ENCODE data around the gene WSB1.

The WSB1 gene

GRCh38 chr17:27362503-27362902, 68.6 kb downstream of the WSB1 start:
- Histone ChIP-seq H3K9me3 (ENCODE audit: control insufficient read depth, insufficient read depth, low read length) (no peaks in the 10 kb centered on the region), H3K27ac (ENCODE audit: low read depth, low read length) (no peak overlapping the region), H3F3A (ENCODE audit: control insufficient read depth, insufficient read depth) (no peaks in the 10 kb centered on the region), H3K4me3 (ENCODE audit: low read length) (no peak overlapping the region), H3K4me1 (ENCODE audit: control insufficient read depth, low read length) (no peaks in the 10 kb centered on the region), H3K4me2 (ENCODE audit: low read length) (no peak overlapping the region), H4K20me1 (ENCODE audit: control insufficient read depth, insufficient read depth, low read depth, low read length) (no peaks in the 10 kb centered on the region), H3K79me2 (ENCODE audit: control insufficient read depth, low read length) (no peaks in the 10 kb centered on the region), H3K9me2 (replicated peaks; ENCODE audit: control insufficient read depth, low read length) (no peaks in the 10 kb centered on the region), H3K36me3 (ENCODE audit: control insufficient read depth, low read length) (no peaks in the 10 kb centered on the region), H3K27me3 (ENCODE audit: control insufficient read depth, low read length) (0 out of 2 replicates have a peak, but pooled peaks cover 5% of the 10 kb centered on the region)
- TF ChIP-seq EZH2phosphoT487 (IDR thresholded peaks at IDR 0.05; ENCODE audit: borderline replicate concordance, low read length), result no peak
- TF ChIP-seq, protein P1, sequence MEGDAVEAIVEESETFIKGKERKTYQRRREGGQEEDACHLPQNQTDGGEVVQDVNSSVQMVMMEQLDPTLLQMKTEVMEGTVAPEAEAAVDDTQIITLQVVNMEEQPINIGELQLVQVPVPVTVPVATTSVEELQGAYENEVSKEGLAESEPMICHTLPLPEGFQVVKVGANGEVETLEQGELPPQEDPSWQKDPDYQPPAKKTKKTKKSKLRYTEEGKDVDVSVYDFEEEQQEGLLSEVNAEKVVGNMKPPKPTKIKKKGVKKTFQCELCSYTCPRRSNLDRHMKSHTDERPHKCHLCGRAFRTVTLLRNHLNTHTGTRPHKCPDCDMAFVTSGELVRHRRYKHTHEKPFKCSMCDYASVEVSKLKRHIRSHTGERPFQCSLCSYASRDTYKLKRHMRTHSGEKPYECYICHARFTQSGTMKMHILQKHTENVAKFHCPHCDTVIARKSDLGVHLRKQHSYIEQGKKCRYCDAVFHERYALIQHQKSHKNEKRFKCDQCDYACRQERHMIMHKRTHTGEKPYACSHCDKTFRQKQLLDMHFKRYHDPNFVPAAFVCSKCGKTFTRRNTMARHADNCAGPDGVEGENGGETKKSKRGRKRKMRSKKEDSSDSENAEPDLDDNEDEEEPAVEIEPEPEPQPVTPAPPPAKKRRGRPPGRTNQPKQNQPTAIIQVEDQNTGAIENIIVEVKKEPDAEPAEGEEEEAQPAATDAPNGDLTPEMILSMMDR (IDR thresholded peaks at IDR 0.05; ENCODE audit: low read depth, low read length, poor library complexity, severe bottlenecking), result no peak

DNA sequence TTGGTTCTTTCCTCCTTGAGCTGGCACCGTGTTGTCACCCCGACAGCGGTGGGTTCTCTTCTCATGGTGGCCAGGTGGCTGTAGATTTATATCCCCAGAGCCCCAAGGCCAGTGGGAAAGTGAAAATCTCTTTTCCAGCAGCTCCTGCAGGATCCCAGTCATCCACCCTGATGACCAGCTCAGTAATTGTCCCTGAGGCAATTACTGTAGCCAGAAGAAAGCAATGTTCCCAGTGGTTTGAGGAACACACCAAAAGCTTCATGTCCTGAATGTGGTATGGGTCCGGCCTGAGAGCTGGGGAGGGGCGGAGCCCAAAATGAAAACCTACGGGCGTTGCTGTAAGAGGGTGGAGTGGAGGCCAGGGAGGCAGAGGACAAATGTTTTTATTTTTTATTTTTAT, 69.0 kb downstream of the WSB1 start:
- Histone ChIP-seq H4K20me1 (ENCODE audit: control insufficient read depth, insufficient read depth, low read depth, low read length) (no peaks in the 10 kb centered on the region), H3K9me2 (replicated peaks; ENCODE audit: control insufficient read depth, low read length) (no peaks in the 10 kb centered on the region), H3K27me3 (ENCODE audit: control insufficient read depth, low read length) (0 out of 2 replicates have a peak, but pooled peaks cover 5% of the 10 kb centered on the region), H3K36me3 (ENCODE audit: control insufficient read depth, low read length) (no peaks in the 10 kb centered on the region), H3K4me3 (ENCODE audit: low read length) (no peak overlapping the region), H3K27ac (ENCODE audit: low read depth, low read length) (no peak overlapping the region), H3F3A (ENCODE audit: control insufficient read depth, insufficient read depth) (no peaks in the 10 kb centered on the region), H3K79me2 (ENCODE audit: control insufficient read depth, low read length) (no peaks in the 10 kb centered on the region), H3K4me1 (ENCODE audit: control insufficient read depth, low read length) (no peaks in the 10 kb centered on the region), H3K9me3 (ENCODE audit: control insufficient read depth, insufficient read depth, low read length) (no peaks in the 10 kb centered on the region), H3K4me2 (ENCODE audit: low read length) (no peak overlapping the region)
- TF ChIP-seq EZH2phosphoT487 (IDR thresholded peaks at IDR 0.05; ENCODE audit: borderline replicate concordance, low read length), result no peak
- TF ChIP-seq, protein P1 (IDR thresholded peaks at IDR 0.05; ENCODE audit: low read depth, low read length, poor library complexity, severe bottlenecking), result no peak

DNA sequence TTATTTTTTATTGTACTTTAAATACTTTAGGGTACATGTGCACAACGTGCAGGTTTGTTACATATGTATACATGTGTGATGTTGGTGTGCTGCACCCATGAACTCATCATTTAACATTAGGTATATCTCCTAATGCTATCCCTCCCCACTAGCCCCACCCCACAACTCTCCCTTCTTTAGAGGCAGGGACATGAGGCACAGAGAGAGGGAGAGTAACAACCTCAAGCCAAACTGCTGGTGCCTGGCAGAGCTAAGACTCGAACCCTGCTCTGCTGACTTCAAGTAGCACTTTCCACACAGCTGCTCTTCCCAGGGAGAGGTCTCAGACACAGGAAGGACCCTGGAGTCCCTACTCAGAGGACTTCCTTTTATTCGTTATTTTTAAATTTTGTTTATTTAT, 69.4 kb downstream of the WSB1 start:
- Histone ChIP-seq H3K4me1 (ENCODE audit: control insufficient read depth, low read length) (no peaks in the 10 kb centered on the region), H3F3A (ENCODE audit: control insufficient read depth, insufficient read depth) (no peaks in the 10 kb centered on the region), H3K4me3 (ENCODE audit: low read length) (no peak overlapping the region), H3K36me3 (ENCODE audit: control insufficient read depth, low read length) (no peaks in the 10 kb centered on the region), H3K9me2 (replicated peaks; ENCODE audit: control insufficient read depth, low read length) (no peaks in the 10 kb centered on the region), H3K79me2 (ENCODE audit: control insufficient read depth, low read length) (no peaks in the 10 kb centered on the region), H4K20me1 (ENCODE audit: control insufficient read depth, insufficient read depth, low read depth, low read length) (no peaks in the 10 kb centered on the region), H3K27me3 (ENCODE audit: control insufficient read depth, low read length) (0 out of 2 replicates have a peak, but pooled peaks cover 5% of the 10 kb centered on the region), H3K27ac (ENCODE audit: low read depth, low read length) (no peak overlapping the region), H3K4me2 (ENCODE audit: low read length) (no peak overlapping the region), H3K9me3 (ENCODE audit: control insufficient read depth, insufficient read depth, low read length) (no peaks in the 10 kb centered on the region)
- no peak for TF ChIP-seq EZH2phosphoT487 (IDR thresholded peaks at IDR 0.05; ENCODE audit: borderline replicate concordance, low read length)
- TF ChIP-seq, protein P1 (IDR thresholded peaks at IDR 0.05; ENCODE audit: low read depth, low read length, poor library complexity, severe bottlenecking), result no peak

Data from DOHH2 (cell line).